Measurements from ENCODE around the gene AKT3.

DNA sequence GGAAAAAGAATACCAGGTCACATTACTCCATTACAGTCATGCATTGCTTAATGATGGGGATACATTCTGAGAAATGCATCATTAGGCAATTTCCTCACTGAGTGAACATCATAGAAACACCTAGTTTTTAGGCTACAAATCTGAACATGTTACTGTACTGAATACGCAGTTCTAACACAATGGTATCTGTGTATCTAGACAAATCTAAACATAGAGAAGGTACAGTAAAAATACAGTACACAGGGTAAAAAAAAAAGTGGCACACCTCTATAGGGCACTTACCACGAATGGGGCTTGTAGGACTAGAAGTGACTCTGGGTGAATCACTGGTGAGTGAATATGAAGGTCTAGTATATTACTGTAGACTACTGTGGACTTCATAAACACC lies 115.7 kb downstream of the AKT3 start:
- no peak for TF ChIP-seq EZH2 (optimal IDR thresholded peaks at IDR 0.05; ENCODE audit: low read depth, low read length)
- TF ChIP-seq, protein P1, sequence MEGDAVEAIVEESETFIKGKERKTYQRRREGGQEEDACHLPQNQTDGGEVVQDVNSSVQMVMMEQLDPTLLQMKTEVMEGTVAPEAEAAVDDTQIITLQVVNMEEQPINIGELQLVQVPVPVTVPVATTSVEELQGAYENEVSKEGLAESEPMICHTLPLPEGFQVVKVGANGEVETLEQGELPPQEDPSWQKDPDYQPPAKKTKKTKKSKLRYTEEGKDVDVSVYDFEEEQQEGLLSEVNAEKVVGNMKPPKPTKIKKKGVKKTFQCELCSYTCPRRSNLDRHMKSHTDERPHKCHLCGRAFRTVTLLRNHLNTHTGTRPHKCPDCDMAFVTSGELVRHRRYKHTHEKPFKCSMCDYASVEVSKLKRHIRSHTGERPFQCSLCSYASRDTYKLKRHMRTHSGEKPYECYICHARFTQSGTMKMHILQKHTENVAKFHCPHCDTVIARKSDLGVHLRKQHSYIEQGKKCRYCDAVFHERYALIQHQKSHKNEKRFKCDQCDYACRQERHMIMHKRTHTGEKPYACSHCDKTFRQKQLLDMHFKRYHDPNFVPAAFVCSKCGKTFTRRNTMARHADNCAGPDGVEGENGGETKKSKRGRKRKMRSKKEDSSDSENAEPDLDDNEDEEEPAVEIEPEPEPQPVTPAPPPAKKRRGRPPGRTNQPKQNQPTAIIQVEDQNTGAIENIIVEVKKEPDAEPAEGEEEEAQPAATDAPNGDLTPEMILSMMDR (IDR thresholded peaks at IDR 0.05; ENCODE audit: low read length) = no peak

Data from MM.1S (cell line).